NOMO-1 treated with DMSO at 0.1 percent for 48 hours (cell line): ENCODE data around the gene PJVK.
"Not testable (repeated sequence)": the region's sequence is repeated elsewhere in the genome, so short reads cannot be mapped to it uniquely, and the experiment has no call there.

Experiments
- DNase-seq: peaks from one replicate; lab custom pipeline; 2025; ENCODE audit not compliant: unreplicated experiment; lab: John Stamatoyannopoulos, UW

The PJVK gene

GRCh38 chr2:178450774-178451525 lies at the start of gene PJVK, which contains the start of gene PRKRA:
PJVK (plus strand) TSS chr2:178451378; CDS start chr2:178453410, 2,032 bp downstream.
PRKRA (minus strand) TSS chr2:178451175; CDS start chr2:178451030, 145 bp downstream.
- DNase-seq: peak; percentile 94

- DNase-seq: peak; percentile 25
Measured at GRCh38 chr2:178401994-178402437, 49.2 kb upstream of the PJVK start.

- no peak for DNase-seq
Measured at GRCh38 chr2:178403671-178404306, 47.4 kb upstream of the PJVK start.

GRCh38 chr2:178404368-178404767 lies 46.8 kb upstream of the PJVK start:
- peak; percentile 59 for DNase-seq

- no peak for DNase-seq
Measured at GRCh38 chr2:178409261-178409660, 41.9 kb upstream of the PJVK start.

GRCh38 chr2:178412047-178412446 lies 39.1 kb upstream of the PJVK start:
- DNase-seq: no peak

- not testable (repeated sequence) for DNase-seq
Measured at GRCh38 chr2:178412453-178412852, 38.7 kb upstream of the PJVK start.

GRCh38 chr2:178413472-178414265 lies 37.5 kb upstream of the PJVK start:
- DNase-seq: peak; percentile 77

- DNase-seq: peak; percentile 97
Measured at GRCh38 chr2:178414266-178415247, 36.6 kb upstream of the PJVK start.

- DNase-seq: no peak
Measured at GRCh38 chr2:178415979-178416378, 35.2 kb upstream of the PJVK start.

- DNase-seq: no peak
Measured at GRCh38 chr2:178417916-178418315, 33.3 kb upstream of the PJVK start.

- DNase-seq: peak; percentile 9
Measured at GRCh38 chr2:178418426-178418825, 32.8 kb upstream of the PJVK start.

- peak; percentile 8 for DNase-seq
Measured at GRCh38 chr2:178419123-178419522, 32.1 kb upstream of the PJVK start.

- peak; percentile 9 for DNase-seq
Measured at GRCh38 chr2:178420463-178420999, 30.6 kb upstream of the PJVK start.

GRCh38 chr2:178422097-178422496 lies 29.1 kb upstream of the PJVK start:
- no peak for DNase-seq

GRCh38 chr2:178423746-178424145 lies 27.4 kb upstream of the PJVK start:
- DNase-seq: not testable (repeated sequence)

GRCh38 chr2:178425255-178425827 lies 25.8 kb upstream of the PJVK start:
- no peak for DNase-seq

- DNase-seq: no peak
Measured at GRCh38 chr2:178426388-178426787, 24.8 kb upstream of the PJVK start.

GRCh38 chr2:178427458-178427857 lies 23.7 kb upstream of the PJVK start:
- DNase-seq: no peak

GRCh38 chr2:178428396-178428806 lies 22.8 kb upstream of the PJVK start:
- no peak for DNase-seq
